ENCODE results near the gene ARHGAP9. TPM values are rescaled to one million over a fixed set of nuclear protein-coding genes. Genes with fewer than 3 reads are reported as not detected.
"Not testable (repeated sequence)": the region's sequence is repeated elsewhere in the genome, so short reads cannot be mapped to it uniquely, and the experiment has no call there.

The ARHGAP9 gene
- total and polyA plus RNA-seq, 5 donors from 2014 or later: 173 to 403 (median 187) TPM

DNA sequence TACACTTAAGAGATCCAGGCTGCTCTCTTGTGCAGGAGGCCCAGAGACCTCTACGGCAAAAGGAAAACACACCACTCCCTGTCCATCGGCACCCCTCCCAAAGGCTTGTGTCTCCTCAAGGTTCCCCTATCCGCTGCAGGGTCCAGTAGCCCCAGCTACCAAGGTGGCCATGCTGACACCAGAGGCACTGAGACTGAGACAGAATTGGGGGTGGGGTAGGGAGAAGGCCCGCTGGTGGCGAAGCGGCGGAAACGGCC lies 40.1 kb upstream of the ARHGAP9 start:
- H3K27ac Mint-ChIP-seq: peak overlapping the region; percentile 97 to 100 (median 100)
- H3K36me3 ChIP-seq (ENCODE audit: control insufficient read depth, insufficient read depth, low read length): peaks cover 36% of the 10 kb centered on the region
- H3K27me3 ChIP-seq (ENCODE audit: control insufficient read depth, insufficient read depth, low read length): no peaks in the 10 kb centered on the region
- H3K27me3 Mint-ChIP-seq: peaks cover 21% of the 10 kb centered on the region
- ATAC-seq (ENCODE audit: low read depth in 2 of 2) (no peak), DNase-seq (peak in 2 of 3 donors; percentile 14 to 27)
- H3K4me3 ChIP-seq (ENCODE audit: low read depth, low read length): peak overlapping the region; percentile 98
- H3K4me3 Mint-ChIP-seq: peak overlapping the region; percentile 97 to 99 (median 98)
- peaks cover 29% of the 10 kb centered on the region for H3K36me3 Mint-ChIP-seq
- peaks cover 56% of the 10 kb centered on the region for H3K4me1 ChIP-seq (ENCODE audit: control insufficient read depth, insufficient read depth, low read length, poor library complexity, severe bottlenecking)
- H3K9me3 Mint-ChIP-seq: peaks cover 0 to 3% (median 0%) of the 10 kb centered on the region in 7 donors
- H3K4me1 Mint-ChIP-seq: peaks cover 21 to 65% (median 48%) of the 10 kb centered on the region in 4 donors
- peak overlapping the region; percentile 98 for H3K27ac ChIP-seq (ENCODE audit: insufficient read depth, low read length, poor library complexity, severe bottlenecking)
- no peaks in the 10 kb centered on the region for H3K9me3 ChIP-seq (ENCODE audit: control insufficient read depth in 2 of 2, low read length in 2 of 2)

- peaks cover 32% of the 10 kb centered on the region for H3K36me3 Mint-ChIP-seq
These were observed 39.5 kb upstream of the ARHGAP9 start for GRCh38 chr12:57518920-57519795.

GRCh38 chr12:57518176-57518919 lies 38.7 kb upstream of the ARHGAP9 start:
- Histone ChIP-seq H3K9me3 (ENCODE audit: control insufficient read depth in 2 of 2, low read length in 2 of 2) (no peaks in the 10 kb centered on the region), H3K27me3 (ENCODE audit: control insufficient read depth, insufficient read depth, low read length) (no peaks in the 10 kb centered on the region), H3K4me1 (ENCODE audit: control insufficient read depth, insufficient read depth, low read length, poor library complexity, severe bottlenecking) (peaks cover 42% of the 10 kb centered on the region), H3K4me3 (ENCODE audit: low read depth, low read length) (peak overlapping the region; percentile 98), H3K36me3 (ENCODE audit: control insufficient read depth, insufficient read depth, low read length) (peaks cover 45% of the 10 kb centered on the region), H3K27ac (ENCODE audit: insufficient read depth, low read length, poor library complexity, severe bottlenecking) (peak overlapping the region; percentile 98)
- Mint-ChIP-seq H3K9me3 (peaks cover 0 to 3% (median 0%) of the 10 kb centered on the region in 7 donors), H3K36me3 (peaks cover 35% of the 10 kb centered on the region), H3K4me3 (peak overlapping the region; percentile 97 to 99 (median 98)), H3K27me3 (peaks cover 19% of the 10 kb centered on the region), H3K4me1 (peaks cover 21 to 51% (median 35%) of the 10 kb centered on the region in 4 donors), H3K27ac (peak overlapping the region; percentile 81 to 100 (median 100))
- ATAC-seq (ENCODE audit: low read depth in 2 of 2) (no peak), DNase-seq (no peak)

More at GRCh38 chr12:57518920-57519795, 39.5 kb upstream of the ARHGAP9 start:
- Histone ChIP-seq H3K27me3 (ENCODE audit: control insufficient read depth, insufficient read depth, low read length) (no peaks in the 10 kb centered on the region), H3K27ac (ENCODE audit: insufficient read depth, low read length, poor library complexity, severe bottlenecking) (peak overlapping the region; percentile 98), H3K4me3 (ENCODE audit: low read depth, low read length) (peak overlapping the region; percentile 98), H3K9me3 (ENCODE audit: control insufficient read depth in 2 of 2, low read length in 2 of 2) (no peaks in the 10 kb centered on the region), H3K4me1 (ENCODE audit: control insufficient read depth, insufficient read depth, low read length, poor library complexity, severe bottlenecking) (peaks cover 50% of the 10 kb centered on the region), H3K36me3 (ENCODE audit: control insufficient read depth, insufficient read depth, low read length) (peaks cover 41% of the 10 kb centered on the region)
- DNase-seq (peak in 1 of 3 donors; percentile 19), ATAC-seq (ENCODE audit: low read depth in 2 of 2) (no peak)
- peaks cover 21% of the 10 kb centered on the region for H3K27me3 Mint-ChIP-seq
- peaks cover 21 to 59% (median 43%) of the 10 kb centered on the region in 4 donors for H3K4me1 Mint-ChIP-seq
- H3K4me3 Mint-ChIP-seq: peak overlapping the region; percentile 97 to 99 (median 98)
- peaks cover 0 to 3% (median 0%) of the 10 kb centered on the region in 7 donors for H3K9me3 Mint-ChIP-seq
- H3K27ac Mint-ChIP-seq: peak overlapping the region; percentile 97 to 100 (median 100)

- not testable (repeated sequence) for ATAC-seq (ENCODE audit: low read depth in 2 of 2)
- Histone ChIP-seq H3K27ac (ENCODE audit: insufficient read depth, low read length, poor library complexity, severe bottlenecking) (peak overlapping the region; percentile 98), H3K36me3 (ENCODE audit: control insufficient read depth, insufficient read depth, low read length) (peaks cover 51% of the 10 kb centered on the region)
These were observed 38.1 kb upstream of the ARHGAP9 start for GRCh38 chr12:57517718-57518117.

DNA sequence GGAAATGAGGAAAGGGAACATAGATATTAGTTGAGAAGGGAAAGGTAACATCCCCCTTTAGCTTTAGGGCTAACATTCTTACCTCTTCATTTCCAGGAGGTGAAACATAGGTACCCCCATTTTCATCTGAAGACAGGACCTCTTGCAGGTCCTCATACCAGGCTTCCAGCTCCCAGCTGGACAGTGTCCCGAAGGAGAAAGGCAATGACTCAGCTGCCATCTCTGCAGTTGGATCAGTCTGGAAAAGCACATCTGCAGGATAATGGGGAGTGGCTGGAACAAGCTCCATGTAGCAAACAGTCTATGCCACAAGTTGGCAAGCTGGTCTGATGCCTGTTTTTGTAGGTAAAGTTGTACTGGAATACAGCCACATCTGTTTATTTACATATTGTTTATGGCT lies 37.5 kb upstream of the ARHGAP9 start:
- peaks cover 21 to 48% (median 32%) of the 10 kb centered on the region in 4 donors for H3K4me1 Mint-ChIP-seq
- no peak for ATAC-seq (ENCODE audit: low read depth in 2 of 2)
- H3K9me3 Mint-ChIP-seq: peaks cover 0 to 3% (median 0%) of the 10 kb centered on the region in 7 donors
- H3K4me3 ChIP-seq (ENCODE audit: low read depth, low read length): no peak overlapping the region
- no peak for DNase-seq
- peak overlapping the region in 3 of 4 donors; percentile 21 to 65 (median 52) for H3K4me3 Mint-ChIP-seq
- peaks cover 56% of the 10 kb centered on the region for H3K36me3 ChIP-seq (ENCODE audit: control insufficient read depth, insufficient read depth, low read length)
- peaks cover 14% of the 10 kb centered on the region for H3K27me3 Mint-ChIP-seq
- peaks cover 37% of the 10 kb centered on the region for H3K4me1 ChIP-seq (ENCODE audit: control insufficient read depth, insufficient read depth, low read length, poor library complexity, severe bottlenecking)
- H3K27ac ChIP-seq (ENCODE audit: insufficient read depth, low read length, poor library complexity, severe bottlenecking): no peak overlapping the region
- H3K27ac Mint-ChIP-seq: peak overlapping the region in 2 of 3 donors; percentile 82 to 100
- no peaks in the 10 kb centered on the region for H3K27me3 ChIP-seq (ENCODE audit: control insufficient read depth, insufficient read depth, low read length)
- H3K9me3 ChIP-seq (ENCODE audit: control insufficient read depth in 2 of 2, low read length in 2 of 2): no peaks in the 10 kb centered on the region
- peaks cover 45% of the 10 kb centered on the region for H3K36me3 Mint-ChIP-seq

More at GRCh38 chr12:57517718-57518117, 38.1 kb upstream of the ARHGAP9 start:
- H3K27me3 Mint-ChIP-seq: peaks cover 17% of the 10 kb centered on the region
- H3K4me3 ChIP-seq (ENCODE audit: low read depth, low read length); H3K9me3 ChIP-seq (ENCODE audit: control insufficient read depth in 2 of 2, low read length in 2 of 2); H3K9me3 Mint-ChIP-seq; H3K27me3 ChIP-seq (ENCODE audit: control insufficient read depth, insufficient read depth, low read length); DNase-seq: not testable (repeated sequence)
- peaks cover 21 to 48% (median 32%) of the 10 kb centered on the region in 4 donors for H3K4me1 Mint-ChIP-seq
- H3K4me1 ChIP-seq (ENCODE audit: control insufficient read depth, insufficient read depth, low read length, poor library complexity, severe bottlenecking): peaks cover 39% of the 10 kb centered on the region
- peak overlapping the region; percentile 21 to 65 (median 54) for H3K4me3 Mint-ChIP-seq
- peaks cover 41% of the 10 kb centered on the region for H3K36me3 Mint-ChIP-seq
- peak overlapping the region; percentile 81 to 100 (median 82) for H3K27ac Mint-ChIP-seq

DNA sequence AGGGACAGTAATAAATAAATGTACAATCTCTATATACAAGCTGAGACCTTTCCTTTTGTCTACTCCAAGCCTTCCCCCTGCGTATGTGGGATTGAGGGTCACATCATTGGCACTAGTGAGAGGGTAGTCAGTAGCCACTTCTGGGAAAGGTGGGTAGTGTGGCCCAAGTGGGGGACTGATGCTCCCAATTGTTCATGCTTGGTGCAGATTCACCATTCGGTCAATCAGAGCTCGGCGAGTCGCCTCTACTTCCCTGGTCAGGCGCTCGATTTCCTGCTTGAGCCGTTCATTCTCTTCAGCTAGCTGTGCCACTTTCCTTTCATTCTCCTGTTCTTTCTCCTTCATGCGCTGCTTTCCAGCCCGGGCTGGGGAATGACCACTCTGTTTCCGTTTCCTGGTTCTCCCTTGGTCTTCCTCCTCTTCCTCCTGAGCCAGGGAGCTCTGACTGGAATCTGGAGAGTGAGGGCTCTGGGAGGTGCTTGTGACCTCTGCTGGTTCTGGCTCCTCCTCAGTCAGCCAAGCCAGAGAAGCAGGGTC lies 37.0 kb upstream of the ARHGAP9 start:
- no peaks in the 10 kb centered on the region for H3K9me3 Mint-ChIP-seq
- H3K27me3 ChIP-seq (ENCODE audit: control insufficient read depth, insufficient read depth, low read length): no peaks in the 10 kb centered on the region
- H3K4me1 ChIP-seq (ENCODE audit: control insufficient read depth, insufficient read depth, low read length, poor library complexity, severe bottlenecking): peaks cover 32% of the 10 kb centered on the region
- ATAC-seq (ENCODE audit: low read depth in 2 of 2): no peak
- peak overlapping the region in 2 of 4 donors; percentile 43 to 79 for H3K4me3 Mint-ChIP-seq
- peaks cover 49% of the 10 kb centered on the region for H3K36me3 Mint-ChIP-seq
- peak overlapping the region in 2 of 3 donors; percentile 82 to 100 for H3K27ac Mint-ChIP-seq
- peaks cover 18 to 43% (median 29%) of the 10 kb centered on the region in 4 donors for H3K4me1 Mint-ChIP-seq
- no peak for DNase-seq
- no peak overlapping the region for H3K4me3 ChIP-seq (ENCODE audit: low read depth, low read length)
- H3K36me3 ChIP-seq (ENCODE audit: control insufficient read depth, insufficient read depth, low read length): peaks cover 61% of the 10 kb centered on the region
- H3K9me3 ChIP-seq (ENCODE audit: control insufficient read depth in 2 of 2, low read length in 2 of 2): no peaks in the 10 kb centered on the region
- no peak overlapping the region for H3K27ac ChIP-seq (ENCODE audit: insufficient read depth, low read length, poor library complexity, severe bottlenecking)
- peaks cover 9% of the 10 kb centered on the region for H3K27me3 Mint-ChIP-seq

DNA sequence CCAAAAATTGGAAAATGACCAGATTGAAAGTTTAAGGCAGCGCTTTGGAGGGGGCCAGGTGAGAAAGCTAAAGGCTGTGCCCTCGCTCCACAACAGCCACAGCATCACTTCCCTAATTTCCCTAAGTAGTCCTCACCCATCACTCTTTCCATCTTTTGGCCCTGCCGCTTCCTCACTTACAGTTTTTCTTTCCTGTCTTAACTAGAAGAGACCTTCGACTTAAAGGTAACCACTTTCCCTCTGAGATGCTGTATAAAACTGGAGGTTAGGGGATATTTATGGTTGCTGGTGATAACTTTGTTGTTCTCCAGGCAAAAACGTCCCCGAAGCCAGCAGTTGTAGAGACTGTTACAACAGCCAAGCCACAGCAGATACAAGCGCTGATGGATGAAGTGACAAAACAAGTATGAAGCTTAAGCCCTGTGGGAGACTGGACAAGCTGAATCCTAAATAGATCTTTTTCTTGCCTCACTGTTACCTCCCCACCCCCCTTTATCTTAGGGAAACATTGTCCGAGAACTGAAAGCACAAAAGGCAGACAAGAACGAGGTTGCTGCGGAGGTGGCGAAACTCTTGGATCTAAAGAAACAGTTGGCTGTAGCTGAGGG lies 36.4 kb upstream of the ARHGAP9 start:
- ATAC-seq (ENCODE audit: low read depth in 2 of 2): no peak
- DNase-seq: no peak
- peaks cover 51% of the 10 kb centered on the region for H3K36me3 Mint-ChIP-seq

More for the DNA sequence above, 36.4 kb upstream of the ARHGAP9 start:
- no peak overlapping the region for H3K27ac ChIP-seq (ENCODE audit: insufficient read depth, low read length, poor library complexity, severe bottlenecking)
- Mint-ChIP-seq H3K9me3 (no peaks in the 10 kb centered on the region), H3K27me3 (peaks cover 8% of the 10 kb centered on the region), H3K4me1 (peaks cover 17 to 37% (median 24%) of the 10 kb centered on the region in 4 donors), H3K4me3 (peak overlapping the region in 2 of 4 donors; percentile 43 to 79), H3K27ac (peak overlapping the region in 2 of 3 donors; percentile 57 to 60)
- no peaks in the 10 kb centered on the region for H3K9me3 ChIP-seq (ENCODE audit: control insufficient read depth in 2 of 2, low read length in 2 of 2)
- no peaks in the 10 kb centered on the region for H3K27me3 ChIP-seq (ENCODE audit: control insufficient read depth, insufficient read depth, low read length)
- peaks cover 25% of the 10 kb centered on the region for H3K4me1 ChIP-seq (ENCODE audit: control insufficient read depth, insufficient read depth, low read length, poor library complexity, severe bottlenecking)
- peaks cover 68% of the 10 kb centered on the region for H3K36me3 ChIP-seq (ENCODE audit: control insufficient read depth, insufficient read depth, low read length)
- H3K4me3 ChIP-seq (ENCODE audit: low read depth, low read length): no peak overlapping the region
